Peyer's patch (tissue), 4 donors: ENCODE results near the gene MLKL. TPM values are rescaled to one million over a fixed set of nuclear protein-coding genes. Genes with fewer than 3 reads are reported as not detected.

Experiments used
- DNase-seq, 3 donors: peaks; one replicate each; pipeline ENCODE4 v3.0.0-alpha.2; 2017 to 2019
- H3K27ac ChIP-seq, 4 donors: fragments of 200-600 bp; sonication (generic); one replicate each; pipeline ENCODE4 v1.5.1; 2016 to 2019
- H3K27me3 ChIP-seq, 2 donors: fragments of 200-600 bp; sonication (generic); one replicate each; pipeline ENCODE4 v1.5.1; 2019
- H3K36me3 ChIP-seq, 3 donors: fragments of 200-600 bp; sonication (generic); one replicate each; pipeline ENCODE4 v1.5.1; 2016 to 2019
- H3K4me1 ChIP-seq, 4 donors: fragments of 200-600 bp; sonication (generic); one replicate each; pipeline ENCODE4 v1.5.1; 2016 to 2019
- H3K4me3 ChIP-seq, 4 donors: fragments of 200-600 bp; sonication (generic); 1 replicate in 3 of 4; 2 replicates in 1 of 4; pipeline ENCODE4 v1.5.1; 2016 to 2019; ENCODE audit warnings: mild to moderate bottlenecking in 1 of 4
- H3K9me3 ChIP-seq, 4 donors: fragments of 200-600 bp; sonication (generic); one replicate each; pipeline ENCODE4 v1.5.1; 2016 to 2019; ENCODE audit warnings: mild to moderate bottlenecking in 1 of 4
- CTCF ChIP-seq, 6 experiments: fragments of 450-650 bp in 4 of 6; fragments of 200-600 bp in 2 of 6; sonication (generic) in 1 of 6; IDR thresholded peaks; one replicate each; pipeline ENCODE4 v1.5.1; 2017 to 2019; ENCODE audit warnings: antibody characterized with exemption in 6 of 6, mild to moderate bottlenecking in 3 of 6, moderate library complexity in 1 of 6
- POLR2A ChIP-seq, 2 donors: fragments of 450-650 bp; IDR thresholded peaks; one replicate each; pipeline ENCODE4 v1.5.1; 2017; ENCODE audit warnings: antibody characterized with exemption in 2 of 2, mild to moderate bottlenecking in 2 of 2, moderate library complexity in 2 of 2
- total RNA-seq, 4 donors: library from RNA; depleted of rRNA; stranded (reverse); fragments of >200 nt; gene quantifications; one replicate each; pipeline ENCODE4 v1.1.0, GENCODE V29; 2016

The MLKL gene
- total RNA-seq, 4 donors from 2014 or later: 13.7 to 78.4 (median 22.5) TPM

- Histone ChIP-seq H3K27me3 (no peaks in the 10 kb centered on the region), H3K9me3 (no peaks in the 10 kb centered on the region), H3K4me1 (no peaks in the 10 kb centered on the region), H3K36me3 (peaks cover 0 to 70% (median 0%) of the 10 kb centered on the region in 3 donors), H3K27ac (no peak overlapping the region), H3K4me3 (no peak overlapping the region)
- DNase-seq: no peak
- TF ChIP-seq POLR2A (IDR thresholded peaks at IDR 0.05) (no peak), CTCF (IDR thresholded peaks at IDR 0.05) (no peak)
Measured at GRCh38 chr16:74641969-74642368, 58.7 kb downstream of the MLKL start.

GRCh38 chr16:74637742-74638453, 62.8 kb downstream of the MLKL start:
- Histone ChIP-seq H3K36me3 (peaks cover 0 to 69% (median 0%) of the 10 kb centered on the region in 3 donors), H3K27ac (no peak overlapping the region), H3K4me1 (no peaks in the 10 kb centered on the region), H3K27me3 (no peaks in the 10 kb centered on the region), H3K9me3 (no peaks in the 10 kb centered on the region), H3K4me3 (no peak overlapping the region)
- TF ChIP-seq POLR2A (IDR thresholded peaks at IDR 0.05) (no peak), CTCF (IDR thresholded peaks at IDR 0.05) (no peak)
- no peak for DNase-seq

- DNase-seq: no peak
- no peaks in the 10 kb centered on the region for H3K9me3 ChIP-seq
- H3K36me3 ChIP-seq: peaks cover 0 to 77% (median 0%) of the 10 kb centered on the region in 3 donors
- H3K4me3 ChIP-seq: no peak overlapping the region
- H3K4me1 ChIP-seq: no peaks in the 10 kb centered on the region
- no peaks in the 10 kb centered on the region for H3K27me3 ChIP-seq
- TF ChIP-seq CTCF (IDR thresholded peaks at IDR 0.05) (no peak), POLR2A (IDR thresholded peaks at IDR 0.05) (no peak)
- H3K27ac ChIP-seq: no peak overlapping the region
Measured at GRCh38 chr16:74635303-74635702, 65.4 kb downstream of the MLKL start.

- Histone ChIP-seq H3K9me3 (no peaks in the 10 kb centered on the region), H3K4me3 (no peak overlapping the region), H3K4me1 (no peaks in the 10 kb centered on the region), H3K36me3 (peaks cover 0 to 88% (median 0%) of the 10 kb centered on the region in 3 donors), H3K27ac (no peak overlapping the region), H3K27me3 (no peaks in the 10 kb centered on the region)
- no peak for DNase-seq
- TF ChIP-seq CTCF (IDR thresholded peaks at IDR 0.05) (no peak), POLR2A (IDR thresholded peaks at IDR 0.05) (no peak)
Measured at GRCh38 chr16:74633686-74634085, 67.0 kb downstream of the MLKL start.

GRCh38 chr16:74627506-74628220, 73.0 kb downstream of the MLKL start:
- peaks cover 0 to 96% (median 0%) of the 10 kb centered on the region in 3 donors for H3K36me3 ChIP-seq
- H3K27ac ChIP-seq: no peak overlapping the region
- H3K9me3 ChIP-seq: no peaks in the 10 kb centered on the region
- no peak for TF ChIP-seq POLR2A (IDR thresholded peaks at IDR 0.05)
- TF ChIP-seq CTCF (IDR thresholded peaks at IDR 0.05): no peak
- no peaks in the 10 kb centered on the region for H3K4me1 ChIP-seq
- H3K27me3 ChIP-seq: no peaks in the 10 kb centered on the region
- H3K4me3 ChIP-seq: no peak overlapping the region
- DNase-seq: no peak
